ENCODE measurements around the gene EIF2S1. TPM values are rescaled to one million over a fixed set of nuclear protein-coding genes. Genes with fewer than 3 reads are reported as not detected.

The EIF2S1 gene
- total and polyA plus RNA-seq, 2 of the 13 experiments (the other 11 are each of a cell fraction or from before 2014, with no cell fraction given) = 49.1 to 246 TPM

GRCh38 chr14:67428501-67429031, 68.4 kb downstream of the EIF2S1 start (continued):
- TF ChIP-seq IKZF5 (CRISPR knock-in tag; IDR thresholded peaks at IDR 0.05) (no peak), IKZF1 (IDR thresholded peaks at IDR 0.05) (no peak), MXD4 (CRISPR knock-in tag; IDR thresholded peaks at IDR 0.05) (no peak), ZMAT5 (CRISPR knock-in tag; IDR thresholded peaks at IDR 0.05; ENCODE audit: borderline replicate concordance, low read depth) (no peak), ZNF24 (IDR thresholded peaks at IDR 0.05) (no peak), MXD3 (CRISPR knock-in tag; IDR thresholded peaks at IDR 0.05) (no peak), ZMYM2 (CRISPR knock-in tag; IDR thresholded peaks at IDR 0.05) (peak; percentile 82), ZSCAN30 (CRISPR knock-in tag; IDR thresholded peaks at IDR 0.05) (no peak), TERF1 (CRISPR knock-in tag; IDR thresholded peaks at IDR 0.05) (no peak), CCDC6 (CRISPR knock-in tag; IDR thresholded peaks at IDR 0.05) (no peak), ZNF3 (CRISPR knock-in tag; IDR thresholded peaks at IDR 0.05) (no peak), ZNF691 (CRISPR knock-in tag; IDR thresholded peaks at IDR 0.05; ENCODE audit: borderline replicate concordance, low read depth) (no peak), KLF12 (CRISPR knock-in tag; IDR thresholded peaks at IDR 0.05; ENCODE audit: borderline replicate concordance) (no peak), ASH2L (IDR thresholded peaks at IDR 0.05; ENCODE audit: insufficient read length, low read depth, low read length) (peak; percentile 23), THRA (CRISPR knock-in tag; IDR thresholded peaks at IDR 0.05; ENCODE audit: borderline replicate concordance) (no peak), CTCF (CRISPR knock-in tag; IDR thresholded peaks at IDR 0.05) (peak; percentile 56), XRCC5 (optimal IDR thresholded peaks at IDR 0.05; ENCODE audit: low read length) (peak; percentile 29), ARID3A (IDR thresholded peaks at IDR 0.05; ENCODE audit: low read depth, low read length) (no peak), ZNF329 (CRISPR knock-in tag; IDR thresholded peaks at IDR 0.05; ENCODE audit: low read depth) (no peak)
